ENCODE measurements around the gene WDR75. TPM values are rescaled to one million over a fixed set of nuclear protein-coding genes. Genes with fewer than 3 reads are reported as not detected.

Gene WDR75
- total and polyA plus RNA-seq, 9 of the 15 experiments (the other 6 are each of a cell fraction or from before 2014, with no cell fraction given) = 50.9 to 111 (median 76.4) TPM

DNA sequence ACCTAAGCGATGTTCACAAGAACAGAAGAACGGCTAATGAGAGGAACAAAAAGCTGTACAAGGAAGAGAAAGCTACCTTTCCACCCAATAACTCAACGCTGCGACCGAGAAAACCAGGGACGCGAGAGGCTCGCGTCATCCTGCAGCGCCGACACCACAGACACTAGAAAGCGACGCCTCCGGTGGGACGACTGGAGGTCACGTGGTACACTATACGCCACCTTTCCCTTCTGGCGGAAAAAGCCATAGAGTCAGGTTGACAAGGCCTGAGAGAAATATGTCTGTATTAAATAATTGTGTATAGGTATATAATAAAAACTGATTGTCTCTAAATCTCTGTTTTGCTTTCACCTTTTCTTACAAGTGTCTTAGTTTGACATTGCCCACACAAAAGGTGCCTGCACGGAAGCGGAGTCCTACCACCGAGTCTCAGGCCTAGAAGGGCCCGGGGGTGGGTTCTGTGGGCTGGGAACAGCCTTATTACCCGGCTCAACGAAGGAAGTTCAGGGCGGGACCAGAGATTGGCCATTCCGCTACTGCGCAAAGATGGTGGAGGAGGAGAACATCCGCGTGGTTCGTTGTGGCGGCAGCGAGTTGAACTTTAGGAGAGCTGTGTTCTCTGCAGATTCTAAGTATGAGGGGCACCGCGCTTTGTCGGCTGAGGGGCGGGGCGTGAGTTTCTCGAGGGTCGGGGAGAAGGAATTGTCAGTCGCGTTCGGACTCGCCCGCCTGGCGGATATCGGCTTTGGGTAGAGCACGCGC lies at the start of gene WDR75 (continued):
- TF ChIP-seq CHD7 (IDR thresholded peaks at IDR 0.05; ENCODE audit: low read depth, low read length) (no peak), PRDM10 (IDR thresholded peaks at IDR 0.05; ENCODE audit: partially characterized antibody) (no peak), MEIS2 (IDR thresholded peaks at IDR 0.05; ENCODE audit: partially characterized antibody) (no peak), NR4A1 (CRISPR knock-in tag; IDR thresholded peaks at IDR 0.05) (no peak), NR4A1 (tag; IDR thresholded peaks at IDR 0.05) (no peak), COPS2 (conservative IDR thresholded peaks at IDR 0.05) (no peak), ZNF766 (CRISPR knock-in tag; conservative IDR thresholded peaks at IDR 0.05) (no peak)
